A549 (cell line): ENCODE measurements around the gene C4BPB. TPM values are rescaled to one million over a fixed set of nuclear protein-coding genes. Genes with fewer than 3 reads are reported as not detected.

Experiments used
- ATAC-seq, 2 experiments: fragments of 200-7000 bp in 1 of 2; fragments of >200 bp in 1 of 2; cut with Nextera tagmentation in 1 of 2; cut with Tn5 transposase in 1 of 2; 3 replicates each; pipeline versions ENCODE4 v1.8.0 to v1.9.1; 2018 to 2020; ENCODE audit warnings: mild to moderate bottlenecking in 1 of 2, moderate library complexity in 1 of 2
- CTCF ChIA-PET: fragments of 300-600 bp; sonication (Branson Sonifier 250); formaldehyde crosslinking; extraction: SDS; loops from one replicate; lab custom pipeline; 2021; ENCODE audit warnings: antibody characterized with exemption, inconsistent platforms; lab: Yijun Ruan, JAX
- POLR2A ChIA-PET: fragments of 350-600 bp; formaldehyde crosslinking; extraction: SDS; loops from one replicate; lab custom pipeline; 2021; ENCODE audit warnings: antibody characterized with exemption, inconsistent platforms; lab: Yijun Ruan, JAX
- DNase-seq, 2 experiments: peaks; one replicate each; pipeline versions ENCODE4 v3.0.0 to v3.0.0-alpha.2; 2011 to 2016; ENCODE audit warnings: low read depth in 1 of 2, low spot score in 1 of 2
- FAIRE-seq: peaks from 2 replicates; lab custom pipeline; 2011; peaks lifted over from hg19 to GRCh38; lab: Jason Lieb, UNC
- H3K27ac ChIP-seq, 2 experiments: fragments of >200 bp; sonication (Bioruptor Twin); formaldehyde crosslinking; 3 replicates each; pipeline ENCODE4 v1.5.1; 2016 to 2017
- H3K4me1 ChIP-seq: fragments of >200 bp; sonication (Bioruptor Twin); formaldehyde crosslinking; 3 replicates; pipeline ENCODE4 v1.6.1; 2016
- H3K4me2 ChIP-seq: fragments of >200 bp; sonication (Bioruptor Twin); formaldehyde crosslinking; 3 replicates; pipeline ENCODE4 v1.6.1; 2016
- H3K4me3 ChIP-seq: fragments of >200 bp; sonication (Bioruptor Twin); formaldehyde crosslinking; 3 replicates; pipeline ENCODE4 v1.5.1; 2016
- H3K9me3 ChIP-seq: fragments of >200 bp; sonication (Bioruptor Twin); formaldehyde crosslinking; 3 replicates; pipeline ENCODE4 v1.6.1; 2016
- BCL3 ChIP-seq: fragments of >200 bp; sonication (Bioruptor Twin); formaldehyde crosslinking; IDR thresholded peaks from 3 replicates; pipeline ENCODE4 v1.6.1; 2016
- BHLHE40 ChIP-seq: IDR thresholded peaks from 2 replicates; pipeline ENCODE4 v1.6.1; 2012; ENCODE audit warnings: low read depth, low read length, inconsistent platforms
- E2F6 ChIP-seq: IDR thresholded peaks from 2 replicates; pipeline ENCODE4 v1.6.1; 2012; ENCODE audit warnings: low read depth, borderline replicate concordance
- EP300 ChIP-seq, 2 experiments: fragments of >200 bp; sonication (Bioruptor Twin); formaldehyde crosslinking; IDR thresholded peaks; 2 replicates in 1 of 2; 3 replicates in 1 of 2; pipeline ENCODE4 v1.6.1; 2016 to 2017
- FOSB ChIP-seq: fragments of 250-450 bp; sonication (Bioruptor Pico); IDR thresholded peaks from 2 replicates; pipeline ENCODE4 v1.5.0; 2020; ENCODE audit warnings: mild to moderate bottlenecking, moderate library complexity
- FOXS1 ChIP-seq: fragments of 250-450 bp; sonication (Bioruptor Pico); IDR thresholded peaks from 2 replicates; pipeline ENCODE4 v1.5.0; 2020; ENCODE audit warnings: mild to moderate bottlenecking, moderate library complexity
- GATA3 ChIP-seq: IDR thresholded peaks from 2 replicates; pipeline ENCODE4 v1.6.1; 2012; ENCODE audit warnings: borderline replicate concordance
- HMGXB4 ChIP-seq: fragments of 250-450 bp; sonication (Bioruptor Pico); IDR thresholded peaks from 2 replicates; pipeline ENCODE4 v1.5.0; 2021; ENCODE audit warnings: mild to moderate bottlenecking, moderate library complexity, borderline replicate concordance
- HOXB5 ChIP-seq: fragments of 250-450 bp; sonication (Bioruptor Pico); IDR thresholded peaks from 2 replicates; pipeline ENCODE4 v1.5.0; 2020; ENCODE audit warnings: mild to moderate bottlenecking, moderate library complexity
- JUN ChIP-seq, 2 experiments: fragments of >200 bp; sonication (Bioruptor Twin); formaldehyde crosslinking; IDR thresholded peaks; 2 replicates in 1 of 2; 3 replicates in 1 of 2; pipeline ENCODE4 v1.6.1; 2016 to 2017
- KDM1A ChIP-seq: fragments of 200-600 bp; sonication (generic); IDR thresholded peaks from 2 replicates; pipeline ENCODE4 v1.6.1; 2016; ENCODE audit warnings: low read depth, mild to moderate bottlenecking
- KDM5A ChIP-seq: fragments of 200-600 bp; sonication (generic); IDR thresholded peaks from 2 replicates; pipeline ENCODE4 v1.6.1; 2016; ENCODE audit warnings: antibody characterized with exemption, mild to moderate bottlenecking
- MAZ ChIP-seq: fragments of 150-350 bp; IDR thresholded peaks from 2 replicates; pipeline ENCODE4 v1.6.1; 2014; ENCODE audit warnings: antibody characterized with exemption, low read depth, low read length, borderline replicate concordance
- MYC ChIP-seq: IDR thresholded peaks from 2 replicates; pipeline ENCODE4 v1.6.1; 2012; ENCODE audit warnings: mild to moderate bottlenecking, inconsistent platforms, low read length, improper control_type of control experiment, borderline replicate concordance
- NPAS2 ChIP-seq: fragments of 250-450 bp; sonication (Bioruptor Pico); IDR thresholded peaks from 2 replicates; pipeline ENCODE4 v1.8.0; 2022; ENCODE audit warnings: mild to moderate bottlenecking, moderate library complexity, borderline replicate concordance
- POLR2A ChIP-seq: IDR thresholded peaks from 2 replicates; pipeline ENCODE4 v1.6.1; 2012; ENCODE audit warnings: mild to moderate bottlenecking, low read length
- RAD21 ChIP-seq, 2 experiments: fragments of >200 bp in 1 of 2; sonication (Bioruptor Twin) in 1 of 2; formaldehyde crosslinking in 1 of 2; IDR thresholded peaks in 1 of 2; conservative IDR thresholded peaks in 1 of 2; 2 replicates in 1 of 2; 3 replicates in 1 of 2; pipeline ENCODE4 v1.6.1; 2012 to 2018; ENCODE audit warnings: inconsistent platforms in 1 of 2
- RCOR1 ChIP-seq: fragments of 150-350 bp; IDR thresholded peaks from 2 replicates; pipeline ENCODE4 v1.6.1; 2014; ENCODE audit warnings: antibody characterized with exemption, low read length, low read depth
- RFX5 ChIP-seq: fragments of 450-650 bp; IDR thresholded peaks from 2 replicates; pipeline ENCODE4 v1.7.1; 2014; ENCODE audit warnings: antibody characterized with exemption, mild to moderate bottlenecking, moderate library complexity
- SMC3 ChIP-seq: fragments of >200 bp; sonication (Bioruptor Twin); formaldehyde crosslinking; IDR thresholded peaks from 3 replicates; pipeline ENCODE4 v1.6.1; 2018; ENCODE audit warnings: inconsistent platforms
- SREBF2 ChIP-seq: fragments of 450-650 bp; IDR thresholded peaks from 2 replicates; pipeline ENCODE4 v1.6.1; 2014; ENCODE audit warnings: mild to moderate bottlenecking, moderate library complexity
- TFCP2L1 ChIP-seq: fragments of 250-450 bp; sonication (Bioruptor Pico); IDR thresholded peaks from 2 replicates; pipeline ENCODE4 v1.5.0; 2021; ENCODE audit warnings: mild to moderate bottlenecking
- ZC3H11A ChIP-seq: fragments of 450-650 bp; IDR thresholded peaks from 2 replicates; pipeline ENCODE4 v1.6.1; 2014; ENCODE audit warnings: antibody characterized with exemption, mild to moderate bottlenecking
- ZFP36 ChIP-seq: fragments of 450-650 bp; IDR thresholded peaks from 2 replicates; pipeline ENCODE4 v1.6.1; 2014; ENCODE audit warnings: borderline replicate concordance; ENCODE audit not compliant: partially characterized antibody
- ZNF302 ChIP-seq: fragments of 250-450 bp; sonication (Bioruptor Pico); IDR thresholded peaks from 2 replicates; pipeline ENCODE4 v1.9.0; 2021; ENCODE audit warnings: inconsistent platforms, mild to moderate bottlenecking, moderate library complexity
- WGBS: methylation state at CpG from one replicate; pipeline ENCODE4 v1.1.6; 2017; ENCODE audit errors: missing lambda C conversion rate; 5-methylcytosine and 5-hydroxymethylcytosine counted together
- polyA plus RNA-seq, 4 experiments: library from polyadenylated mRNA; depleted of rRNA in 3 of 4; stranded (reverse); fragments of >200 nt; fragmentation: RNase III in 1 of 4; extraction: RNeasy Plus Mini Kit Qiagen cat#74134 plus additional on column Dnase treatment in 1 of 4; gene quantifications; 2 replicates in 3 of 4; 3 replicates in 1 of 4; pipeline ENCODE4 v1.2.3, GENCODE V29; 2011 to 2017

The C4BPB gene
- polyA plus RNA-seq, 2 of the 4 experiments (the other 2 are of a cell fraction): 0.74 to 5.1 TPM

GRCh38 chr1:207078578-207079132 lies 10.0 kb upstream of the C4BPB start:
- no peak for DNase-seq
- ChIA-PET CTCF (interaction anchor here (0.7 to 8.4 kb wide), 16 partner anchors 10 to 719 kb away, joined by 3 to 94 read pairs (median 6); partner anchors contain the start of gene C1orf116), POLR2A (interaction anchor here (2.4 kb wide), 1 partner anchor 26 kb away, joined by 8 read pairs; the partner anchor contains the start of gene PFKFB2)
- Histone ChIP-seq H3K27ac (no peak overlapping the region), H3K9me3 (no peaks in the 10 kb centered on the region), H3K4me3 (no peak overlapping the region), H3K4me1 (peaks cover 26% of the 10 kb centered on the region), H3K4me2 (no peak overlapping the region)
- TF ChIP-seq POLR2A (peak; percentile 15; the same call in 1 of the 2 replicates), SREBF2 (no peak)
- 72% methylated on average over 11 of the region's 11 CpGs for WGBS
- ATAC-seq: no peak
- FAIRE-seq: no peak

GRCh38 chr1:207079706-207080241 lies 8.9 kb upstream of the C4BPB start:
- TF ChIP-seq TFCP2L1 (CRISPR knock-in tag): no peak
- TF ChIP-seq JUN (IDR thresholded peaks at IDR 0.05): no peak
- TF ChIP-seq ZNF302 (CRISPR knock-in tag): no peak
- no peak for TF ChIP-seq BCL3
- no peak for TF ChIP-seq EP300 (IDR thresholded peaks at IDR 0.05)
- no peak for TF ChIP-seq RAD21 (conservative IDR thresholded peaks at IDR 0.05 in 1 of 2, IDR thresholded peaks at IDR 0.05 in 1 of 2)
- no peak for TF ChIP-seq ZC3H11A
- no peak for TF ChIP-seq RCOR1
- no peak for TF ChIP-seq MYC
- no peak for TF ChIP-seq BHLHE40
- ChIA-PET POLR2A (interaction anchor here (2.4 kb wide), 1 partner anchor 27 kb away, joined by 8 read pairs; the partner anchor contains the start of gene PFKFB2), CTCF (interaction anchor here (0.7 to 8.4 kb wide), 13 partner anchors 9 to 419 kb away, joined by 3 to 94 read pairs (median 6); partner anchors contain the start of gene C1orf116)
- ATAC-seq (no peak), DNase-seq (no peak), FAIRE-seq (no peak)
- Histone ChIP-seq H3K27ac (no peak overlapping the region), H3K4me1 (peaks cover 24% of the 10 kb centered on the region), H3K4me2 (no peak overlapping the region), H3K4me3 (no peak overlapping the region), H3K9me3 (no peaks in the 10 kb centered on the region)
- WGBS: 80% methylated on average over 6 of the region's 6 CpGs

GRCh38 chr1:207081088-207081487 lies 7.6 kb upstream of the C4BPB start:
- H3K4me2 ChIP-seq: peak overlapping the region; percentile 30; the same call in 2 of the 3 replicates
- FAIRE-seq (no peak), ATAC-seq (no peak), DNase-seq (peak in 1 of 2 experiments; percentile 17)
- CTCF ChIA-PET: interaction anchor here (1.0 to 8.4 kb wide), 5 partner anchors 9 to 418 kb away, joined by 3 to 94 read pairs (median 17); no protein-coding TSS in a partner anchor
- no peak for TF ChIP-seq ZFP36
- no peak for TF ChIP-seq HOXB5
- TF ChIP-seq GATA3: no peak
- TF ChIP-seq FOXS1 (CRISPR knock-in tag): no peak
- no peak for TF ChIP-seq KDM5A
- no peak for TF ChIP-seq KDM1A
- TF ChIP-seq RFX5: no peak
- TF ChIP-seq NPAS2: no peak
- no peak for TF ChIP-seq RAD21 (conservative IDR thresholded peaks at IDR 0.05 in 1 of 2, IDR thresholded peaks at IDR 0.05 in 1 of 2)
- no peak for TF ChIP-seq BCL3
- TF ChIP-seq EP300 (IDR thresholded peaks at IDR 0.05): no peak
- no peak for TF ChIP-seq HMGXB4
- TF ChIP-seq MAZ: no peak
- no peak for TF ChIP-seq SREBF2
- TF ChIP-seq E2F6: no peak
- TF ChIP-seq FOSB (CRISPR knock-in tag): no peak
- TF ChIP-seq SMC3: no peak
- TF ChIP-seq TFCP2L1 (CRISPR knock-in tag): no peak
- 24% methylated on average over 2 of the region's 2 CpGs for WGBS
- H3K4me1 ChIP-seq: peaks cover 28% of the 10 kb centered on the region
- H3K27ac ChIP-seq: no peak overlapping the region
- POLR2A ChIA-PET: interaction anchor here (1.5 to 2.4 kb wide), 2 partner anchors 28 to 240 kb away, joined by 4 to 8 read pairs; partner anchors contain the start of genes CD55 and PFKFB2
- H3K4me3 ChIP-seq: no peak overlapping the region
- H3K9me3 ChIP-seq: no peaks in the 10 kb centered on the region
